ENCODE results near the gene ORAI3. TPM values are rescaled to one million over a fixed set of nuclear protein-coding genes. Genes with fewer than 3 reads are reported as not detected.

The ORAI3 gene
- total RNA-seq, 1 donor from 2014 or later = 10.2 TPM

DNA sequence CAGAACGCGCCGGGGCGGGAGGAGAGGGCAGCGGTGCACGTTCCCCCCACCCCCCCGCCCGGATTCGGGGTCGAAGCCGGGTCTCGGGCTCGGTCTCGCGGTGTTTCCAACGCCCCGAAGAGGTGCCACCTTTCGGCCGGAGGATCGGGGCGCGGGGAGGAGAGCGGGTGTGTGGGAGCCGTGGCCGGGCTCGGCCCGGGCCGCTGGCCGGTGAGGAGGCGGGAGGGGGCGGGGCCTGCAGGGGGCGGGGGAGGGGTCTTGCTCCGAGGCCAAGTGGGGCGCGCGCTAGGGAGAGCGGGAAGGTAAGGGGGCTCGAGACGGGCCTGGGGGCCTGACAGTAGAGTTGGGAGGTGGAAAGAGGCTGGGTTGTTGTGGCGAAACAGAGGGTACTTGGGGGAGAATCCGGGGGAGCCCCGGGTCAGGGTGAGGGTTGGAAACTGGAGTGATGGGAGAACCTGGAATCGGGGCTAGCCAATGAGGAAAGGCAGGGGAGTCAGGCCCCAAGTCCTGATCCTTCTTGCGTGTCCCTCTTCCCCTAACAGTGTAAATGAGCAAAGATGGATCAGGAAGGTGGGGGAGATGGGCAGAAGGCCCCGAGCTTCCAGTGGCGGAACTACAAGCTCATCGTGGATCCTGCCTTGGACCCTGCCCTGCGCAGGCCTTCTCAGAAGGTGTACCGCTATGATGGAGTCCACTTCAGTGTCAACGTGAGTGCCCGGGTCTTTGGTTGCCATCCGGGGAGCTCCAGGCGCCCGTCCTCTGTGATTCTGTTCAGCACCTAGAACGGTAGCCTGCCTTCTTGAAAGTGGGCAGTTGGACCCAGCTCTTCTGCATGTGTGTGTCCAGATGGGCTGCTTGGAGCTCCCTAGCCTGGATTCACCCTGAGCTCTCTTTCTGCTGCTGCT, 9.6 kb downstream of the ORAI3 start:
- TF ChIP-seq CTCF (IDR thresholded peaks at IDR 0.05) = no peak
- TF ChIP-seq EZH2phosphoT487 (IDR thresholded peaks at IDR 0.05) = no peak
- no peak for TF ChIP-seq EZH2 (IDR thresholded peaks at IDR 0.05)
- peak overlapping the region; percentile 100 for H3K27ac ChIP-seq
- H3K4me1 Mint-ChIP-seq = peaks cover 12% of the 10 kb centered on the region
- peaks cover 23% of the 10 kb centered on the region for H3K79me2 ChIP-seq (ENCODE audit: low read depth)
- H3K4me3 ChIP-seq = peak overlapping the region; percentile 98
- peak overlapping the region; percentile 100 for H3K9ac ChIP-seq
- no peaks in the 10 kb centered on the region for H3K9me3 ChIP-seq (ENCODE audit: low read depth)
- peaks cover 16% of the 10 kb centered on the region for H4K20me1 ChIP-seq (ENCODE audit: low read depth)
- no peaks in the 10 kb centered on the region for H3K9me3 Mint-ChIP-seq
- no peak overlapping the region for H2AFZ ChIP-seq (replicated peaks)
- peaks cover 5% of the 10 kb centered on the region for H3K4me1 ChIP-seq
- peak overlapping the region; percentile 97 for H3K4me3 Mint-ChIP-seq
- peaks cover 17% of the 10 kb centered on the region for H3K36me3 Mint-ChIP-seq
- H3K36me3 ChIP-seq = peaks cover 14% of the 10 kb centered on the region
- DNase-seq (ENCODE audit: low spot score) = peak; percentile 89
- H3F3A ChIP-seq (ENCODE audit: low read depth) = peaks cover 41% of the 10 kb centered on the region
- H3K27me3 Mint-ChIP-seq (ENCODE audit: insufficient read depth, low read depth) = peaks cover 5% of the 10 kb centered on the region
- no peaks in the 10 kb centered on the region for H3K27me3 ChIP-seq
- H3K27ac Mint-ChIP-seq = peak overlapping the region; percentile 88
- peak overlapping the region; percentile 83 for H3K4me2 ChIP-seq

DNA sequence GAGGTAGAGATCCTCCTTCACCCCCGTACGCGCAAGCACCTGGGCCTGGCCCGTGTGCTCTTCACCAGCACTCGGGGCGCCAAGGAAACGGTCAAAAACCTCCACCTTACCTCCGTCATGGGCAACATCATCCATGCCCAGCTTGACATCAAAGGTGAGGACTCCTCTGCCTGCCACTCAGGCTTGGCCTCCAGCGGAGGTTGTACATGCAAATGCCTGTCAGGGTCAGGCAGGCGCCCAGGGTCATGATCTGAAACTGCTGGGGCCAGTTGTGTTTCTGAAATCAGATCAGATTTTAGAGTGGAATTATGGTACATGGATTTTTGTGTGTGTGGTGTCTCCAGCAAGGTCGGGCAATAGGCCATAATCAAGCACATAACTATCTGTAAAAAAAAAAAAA, 12.5 kb downstream of the ORAI3 start:
- H3K27me3 Mint-ChIP-seq (ENCODE audit: insufficient read depth, low read depth) = peaks cover 5% of the 10 kb centered on the region
- Histone ChIP-seq H3K9ac (no peak overlapping the region), H3F3A (ENCODE audit: low read depth) (peaks cover 21% of the 10 kb centered on the region), H3K36me3 (peaks cover 14% of the 10 kb centered on the region), H2AFZ (replicated peaks) (no peak overlapping the region), H3K4me1 (peaks cover 5% of the 10 kb centered on the region), H3K4me2 (no peak overlapping the region), H4K20me1 (ENCODE audit: low read depth) (peaks cover 22% of the 10 kb centered on the region), H3K79me2 (ENCODE audit: low read depth) (peaks cover 23% of the 10 kb centered on the region), H3K9me3 (ENCODE audit: low read depth) (no peaks in the 10 kb centered on the region), H3K27me3 (no peaks in the 10 kb centered on the region), H3K4me3 (no peak overlapping the region), H3K27ac (no peak overlapping the region)
- TF ChIP-seq EZH2 (IDR thresholded peaks at IDR 0.05) (no peak), CTCF (IDR thresholded peaks at IDR 0.05) (no peak), EZH2phosphoT487 (IDR thresholded peaks at IDR 0.05) (no peak)
- no peak for DNase-seq (ENCODE audit: low spot score)
- peaks cover 28% of the 10 kb centered on the region for H3K36me3 Mint-ChIP-seq
- peaks cover 7% of the 10 kb centered on the region for H3K4me1 Mint-ChIP-seq
- H3K9me3 Mint-ChIP-seq = no peaks in the 10 kb centered on the region
- H3K4me3 Mint-ChIP-seq = no peak overlapping the region
- H3K27ac Mint-ChIP-seq = no peak overlapping the region

DNA sequence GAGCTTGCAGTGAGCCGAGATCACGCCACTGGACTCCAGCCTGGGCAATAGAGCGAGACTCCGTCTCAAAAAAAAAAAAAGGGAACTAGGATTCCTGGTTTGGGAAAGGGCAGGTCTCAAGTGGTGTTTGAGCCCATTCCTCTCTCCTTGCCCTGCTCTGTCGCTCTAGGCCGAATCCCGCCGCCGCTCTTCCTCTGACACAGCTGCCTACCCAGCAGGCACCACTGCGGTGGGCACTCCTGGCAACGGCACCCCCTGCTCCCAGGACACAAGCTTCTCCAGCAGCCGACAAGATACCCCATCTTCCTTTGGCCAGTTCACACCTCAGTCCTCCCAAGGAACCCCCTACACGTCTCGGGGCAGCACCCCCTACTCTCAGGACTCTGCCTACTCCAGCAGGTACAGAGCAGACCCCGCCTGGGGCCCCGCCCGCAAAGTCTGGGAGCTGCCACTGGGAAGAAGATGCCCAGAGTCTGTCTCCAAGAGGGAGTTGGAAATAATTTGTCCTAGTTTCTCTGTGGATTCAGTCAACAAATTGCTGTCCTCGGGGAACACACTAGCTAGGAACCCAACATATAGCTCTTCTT, 15.2 kb downstream of the ORAI3 start:
- no peak overlapping the region for H3K27ac Mint-ChIP-seq

More for the DNA sequence above, 15.2 kb downstream of the ORAI3 start:
- H2AFZ ChIP-seq (replicated peaks) = no peak overlapping the region
- TF ChIP-seq EZH2phosphoT487 (IDR thresholded peaks at IDR 0.05) = no peak
- Mint-ChIP-seq H3K36me3 (peaks cover 39% of the 10 kb centered on the region), H3K27me3 (ENCODE audit: insufficient read depth, low read depth) (peaks cover 9% of the 10 kb centered on the region), H3K4me1 (peaks cover 2% of the 10 kb centered on the region), H3K9me3 (no peaks in the 10 kb centered on the region), H3K4me3 (no peak overlapping the region)
- H3K79me2 ChIP-seq (ENCODE audit: low read depth) = peaks cover 15% of the 10 kb centered on the region
- no peak overlapping the region for H3K9ac ChIP-seq
- H3K4me2 ChIP-seq = no peak overlapping the region
- H3F3A ChIP-seq (ENCODE audit: low read depth) = peaks cover 5% of the 10 kb centered on the region
- peaks cover 14% of the 10 kb centered on the region for H3K36me3 ChIP-seq
- H3K4me1 ChIP-seq = peaks cover under 1% of the 10 kb centered on the region
- no peaks in the 10 kb centered on the region for H3K27me3 ChIP-seq
- H3K9me3 ChIP-seq (ENCODE audit: low read depth) = no peaks in the 10 kb centered on the region
- DNase-seq (ENCODE audit: low spot score) = no peak
- H3K27ac ChIP-seq = no peak overlapping the region
- no peak overlapping the region for H3K4me3 ChIP-seq
- peaks cover 15% of the 10 kb centered on the region for H4K20me1 ChIP-seq (ENCODE audit: low read depth)
